AG04449 (cell line): ENCODE measurements around the gene ANO9.
"Not testable (repeated sequence)": the region's sequence is repeated elsewhere in the genome, so short reads cannot be mapped to it uniquely, and the experiment has no call there.

Experiments used
- CTCF ChIA-PET: fragments of 350-600 bp; formaldehyde crosslinking; extraction: SDS; loops from one replicate; lab custom pipeline; 2021; ENCODE audit warnings: antibody characterized with exemption; lab: Yijun Ruan, JAX
- POLR2A ChIA-PET: fragments of 400-600, 350-600 bp; formaldehyde crosslinking; extraction: SDS; loops from one replicate; lab custom pipeline; 2020; ENCODE audit warnings: antibody characterized with exemption, inconsistent platforms; lab: Yijun Ruan, JAX
- DNase-seq: peaks from one replicate; pipeline ENCODE4 v3.0.0-alpha.2; 2010; ENCODE audit warnings: low read depth, low spot score
- H3K4me3 ChIP-seq: 2 replicates; pipeline ENCODE4 v1.5.1; 2011; ENCODE audit warnings: low read depth, mild to moderate bottlenecking, control low read depth, low read length
- CTCF ChIP-seq: IDR thresholded peaks from one replicate; pipeline ENCODE4 v1.5.1; 2011; ENCODE audit warnings: mild to moderate bottlenecking, moderate library complexity, low read length, control low read depth, inconsistent platforms; ENCODE audit not compliant: insufficient read depth; ENCODE audit errors: missing control alignments

ANO9 gene

DNA sequence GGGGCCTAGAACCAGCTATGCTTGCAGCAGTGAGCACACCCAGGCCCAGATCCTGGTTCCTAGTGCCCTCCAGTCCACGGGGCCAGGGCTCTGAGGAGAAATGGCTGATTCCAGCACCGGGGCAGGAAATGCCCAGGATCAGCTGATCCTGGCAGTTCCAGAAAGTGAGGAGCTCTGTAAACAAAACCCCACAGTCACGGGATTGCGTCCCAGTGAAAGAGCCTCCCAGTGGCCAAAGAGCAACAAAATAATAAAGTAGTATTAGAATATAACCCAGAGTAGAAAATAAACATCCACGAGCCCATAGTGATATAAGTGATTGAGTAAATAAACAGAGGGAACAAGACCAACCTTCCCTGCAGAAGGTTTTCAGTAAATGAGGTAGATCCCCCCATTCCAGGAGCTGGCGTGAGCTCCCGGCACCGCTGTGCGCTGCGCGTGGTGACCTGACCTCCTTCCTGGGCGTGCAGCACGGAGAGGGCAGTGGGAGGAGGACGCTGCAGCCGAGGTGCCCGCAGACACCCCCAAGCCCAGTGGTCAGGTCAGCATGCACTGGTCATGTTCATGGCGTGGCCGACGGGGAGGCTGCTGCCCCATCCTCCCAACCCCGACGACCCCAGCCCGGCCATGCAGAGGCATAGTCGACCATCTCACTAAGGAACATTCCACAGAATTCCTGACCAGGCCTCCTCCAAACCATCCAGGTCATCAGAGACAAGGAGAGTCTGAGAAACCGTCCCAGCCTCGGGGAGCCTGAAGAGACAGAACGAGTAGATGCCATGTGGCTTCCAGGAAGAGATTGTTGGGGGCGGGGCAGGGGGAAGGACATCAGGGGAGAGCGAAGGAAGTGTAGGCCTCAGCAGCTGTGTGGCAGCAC is 28.1 kb upstream of the ANO9 start:
- ChIA-PET POLR2A (no interaction called here), CTCF (interaction anchor here (2.0 to 3.0 kb wide), 2 partner anchors 9 to 21 kb away, joined by 6 to 24 read pairs; partner anchors contain the start of gene PTDSS2)
- DNase-seq = peak; percentile 37
- TF ChIP-seq CTCF = peak; percentile 5
- peak overlapping the region; percentile 30 for H3K4me3 ChIP-seq

DNA sequence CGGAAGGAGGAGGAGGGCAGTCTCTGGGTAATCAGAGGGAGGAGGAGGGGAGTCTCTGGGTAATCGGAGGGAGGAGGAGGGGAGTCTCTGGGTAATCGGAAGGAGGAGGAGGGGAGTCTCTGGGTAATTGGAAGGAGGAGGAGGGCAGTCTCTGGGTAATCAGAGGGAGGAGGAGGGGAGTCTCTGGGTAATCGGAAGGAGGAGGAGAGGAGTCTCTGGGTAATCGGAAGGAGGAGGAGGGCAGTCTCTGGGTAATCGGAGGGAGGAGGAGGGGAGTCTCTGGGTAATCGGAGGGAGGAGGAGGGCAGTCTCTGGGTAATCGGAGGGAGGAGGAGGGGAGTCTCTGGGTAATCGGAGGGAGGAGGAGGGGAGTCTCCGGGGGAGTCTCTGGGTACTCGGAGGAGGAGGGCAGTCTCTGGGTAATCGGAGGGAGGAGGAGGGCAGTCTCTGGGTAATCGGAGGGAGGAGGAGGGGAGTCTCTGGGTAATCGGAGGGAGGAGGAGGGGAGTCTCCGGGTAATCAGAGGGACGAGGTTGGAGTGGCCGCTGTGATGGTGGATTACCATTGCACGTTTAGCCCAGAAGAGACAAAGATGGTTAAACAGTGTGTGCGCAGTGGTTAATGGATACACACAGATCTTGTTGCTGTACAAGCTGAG is 27.3 kb upstream of the ANO9 start:
- DNase-seq, POLR2A ChIA-PET: not testable (repeated sequence)
- H3K4me3 ChIP-seq = peak overlapping the region; percentile 30
- CTCF ChIA-PET = interaction anchor here (2.0 to 3.0 kb wide), 2 partner anchors 10 to 20 kb away, joined by 6 to 24 read pairs; partner anchors contain the start of gene PTDSS2

GRCh38 chr11:468493-468892 is 26.7 kb upstream of the ANO9 start:
- no peak for TF ChIP-seq CTCF
- DNase-seq = no peak
- ChIA-PET CTCF (no interaction called here), POLR2A (no interaction called here)
- no peak overlapping the region for H3K4me3 ChIP-seq

DNA sequence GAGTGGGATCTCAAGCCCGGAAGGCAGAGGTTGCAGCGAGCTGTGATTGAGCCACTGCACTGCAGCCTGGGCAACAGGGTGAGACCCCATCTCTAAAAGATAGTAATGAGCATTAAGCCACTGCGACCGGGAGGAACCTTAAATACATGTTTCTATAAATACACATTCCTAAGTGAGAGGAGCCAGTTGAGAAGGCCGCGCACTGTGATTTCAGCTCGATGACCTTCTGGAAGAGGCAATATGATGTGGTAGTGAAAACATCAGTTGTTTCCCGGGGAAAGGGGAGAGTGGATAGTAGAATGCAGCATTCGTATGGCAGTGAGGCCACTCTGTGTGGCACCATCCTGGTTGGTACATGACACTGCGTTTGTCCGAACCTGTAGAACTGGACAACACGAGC is 26.2 kb upstream of the ANO9 start:
- ChIA-PET CTCF (no interaction called here), POLR2A (no interaction called here)
- TF ChIP-seq CTCF = no peak
- no peak overlapping the region for H3K4me3 ChIP-seq
- no peak for DNase-seq

GRCh38 chr11:465896-466530 is 24.2 kb upstream of the ANO9 start:
- ChIA-PET CTCF (interaction anchor here (0.8 to 2.3 kb wide), 3 partner anchors 14 to 17 kb away, joined by 3 to 15 read pairs (median 3); partner anchors contain the start of gene PTDSS2), POLR2A (no interaction called here)
- no peak for TF ChIP-seq CTCF
- H3K4me3 ChIP-seq = no peak overlapping the region
- no peak for DNase-seq

GRCh38 chr11:464316-464715 is 22.5 kb upstream of the ANO9 start:
- H3K4me3 ChIP-seq = no peak overlapping the region
- ChIA-PET CTCF (interaction anchor here (1.6 to 2.3 kb wide), 2 partner anchors 16 to 17 kb away, joined by 3 to 15 read pairs; partner anchors contain the start of gene PTDSS2), POLR2A (no interaction called here)
- TF ChIP-seq CTCF = no peak
- DNase-seq = no peak
